K562 (cell line): ENCODE results near the gene GSTT2B. TPM values are rescaled to one million over a fixed set of nuclear protein-coding genes. Genes with fewer than 3 reads are reported as not detected.

Experiments
- ATAC-seq: fragments of 200-7000 bp; cut with Tn5 transposase; 3 replicates; pipeline ENCODE4 v1.9.1; 2020; ENCODE audit warnings: moderate library complexity
- BruUV-seq: library from RNA; stranded (reverse); fragments of 400-500 nt; replicated peaks from 2 replicates; lab custom pipeline; 2021; lab: Mats Ljungman, UMichigan
- CTCF ChIA-PET: fragments of 300-600 bp; formaldehyde crosslinking; extraction: SDS; loops from one replicate; lab custom pipeline; 2021; ENCODE audit warnings: low intra/inter-chr PET ratio; lab: Yijun Ruan, JAX
- POLR2A ChIA-PET: fragments of 300-600, 350-650 bp; sonication (Branson Sonifier 250); formaldehyde crosslinking; extraction: SDS; loops from one replicate; lab custom pipeline; 2021; ENCODE audit warnings: antibody characterized with exemption, inconsistent platforms; lab: Yijun Ruan, JAX
- DNase-seq, 4 experiments: peaks; one replicate each; pipeline versions ENCODE4 v3.0.0 to v3.0.0-alpha.2; 2011 to 2018; ENCODE audit warnings: low spot score in 3 of 4, mixed read lengths in 3 of 4; ENCODE audit errors: extremely low read depth in 1 of 4
- FAIRE-seq: peaks from 2 replicates; lab custom pipeline; 2011; peaks lifted over from hg19 to GRCh38; lab: Jason Lieb, UNC
- H2AFZ ChIP-seq: 2 replicates; pipeline ENCODE4 v1.6.0; 2011; ENCODE audit warnings: low read depth, low read length, control low read depth, inconsistent platforms
- H3K27ac ChIP-seq: fragments of 200-600 bp; 3 replicates; pipeline ENCODE4 v1.8.0; 2011; ENCODE audit warnings: low read depth, mild to moderate bottlenecking, control low read depth, inconsistent platforms, low read length, moderate library complexity, mixed read lengths; ENCODE audit errors: extremely low read depth
- H3K27me3 ChIP-seq, 2 experiments: fragments of 300-600 bp in 1 of 2; 2 replicates in 1 of 2; 3 replicates in 1 of 2; pipeline versions ENCODE4 v1.6.0 to v1.8.0; 2011; ENCODE audit warnings: inconsistent platforms in 2 of 2, low read length in 2 of 2, mild to moderate bottlenecking in 1 of 2, mixed read lengths in 1 of 2, moderate library complexity in 1 of 2; ENCODE audit not compliant: control insufficient read depth in 2 of 2, insufficient read depth in 2 of 2
- H3K36me3 ChIP-seq: fragments of 300-600 bp; 3 replicates; pipeline ENCODE4 v1.8.0; 2011; ENCODE audit warnings: mild to moderate bottlenecking, low read length, inconsistent platforms; ENCODE audit not compliant: control insufficient read depth, insufficient read depth
- H3K4me1 ChIP-seq, 2 experiments: fragments of 200-600 bp in 1 of 2; replicated peaks in 1 of 2; 2 replicates in 1 of 2; 3 replicates in 1 of 2; pipeline versions ENCODE4 v1.5.1 to v1.8.0; 2011; ENCODE audit warnings: inconsistent platforms in 2 of 2, low read length in 2 of 2, mild to moderate bottlenecking in 1 of 2, mixed read lengths in 1 of 2, moderate library complexity in 1 of 2; ENCODE audit not compliant: control insufficient read depth in 2 of 2, insufficient read depth in 2 of 2
- H3K4me2 ChIP-seq: 2 replicates; pipeline ENCODE4 v1.6.1; 2011; ENCODE audit warnings: low read length, control low read depth, inconsistent platforms, mixed read lengths; ENCODE audit not compliant: insufficient read depth
- H3K4me3 ChIP-seq: fragments of 200-600 bp; sonication (generic), shearing (Covaris generic); 2 replicates; pipeline ENCODE4 v1.5.1; 2016; ENCODE audit warnings: control low read depth, inconsistent platforms
- H3K79me2 ChIP-seq: fragments of 200-600 bp; 3 replicates; pipeline ENCODE4 v1.8.0; 2011; ENCODE audit warnings: low read length, inconsistent platforms; ENCODE audit not compliant: control insufficient read depth, insufficient read depth
- H3K9ac ChIP-seq, 2 experiments: 2 replicates each; pipeline versions ENCODE4 v1.6.0 to v1.6.1; 2011; ENCODE audit warnings: low read depth in 2 of 2, low read length in 2 of 2, control low read depth in 1 of 2, inconsistent platforms in 1 of 2, mild to moderate bottlenecking in 1 of 2, mixed read lengths in 1 of 2; ENCODE audit not compliant: insufficient read depth in 1 of 2
- H3K9me1 ChIP-seq: one replicate; pipeline ENCODE4 v1.6.0; 2011; ENCODE audit warnings: inconsistent platforms, mild to moderate bottlenecking, low read length, moderate library complexity; ENCODE audit not compliant: control insufficient read depth, insufficient read depth
- H3K9me3 ChIP-seq: replicated peaks from 2 replicates; pipeline ENCODE4 v1.5.1; 2011; ENCODE audit warnings: low read depth, low read length, inconsistent platforms; ENCODE audit not compliant: control insufficient read depth, insufficient read depth
- H4K20me1 ChIP-seq: replicated peaks from 2 replicates; pipeline ENCODE4 v1.6.1; 2011; ENCODE audit warnings: low read length, inconsistent platforms, mixed read lengths; ENCODE audit not compliant: control insufficient read depth, insufficient read depth
- CXXC5 ChIP-seq: fragments of 250-450 bp; sonication (Bioruptor Pico); IDR thresholded peaks from 2 replicates; pipeline ENCODE4 v1.8.0; 2022; ENCODE audit warnings: inconsistent platforms, mild to moderate bottlenecking, moderate library complexity
- DDX20 ChIP-seq: fragments of 450-650 bp; IDR thresholded peaks from 2 replicates; pipeline ENCODE4 v1.6.1; 2016; ENCODE audit warnings: missing genetic modification characterization, low read depth, mild to moderate bottlenecking, missing compliant biosample characterization, moderate library complexity
- FOXM1 ChIP-seq, 2 experiments: fragments of 450-650 bp in 1 of 2; sonication (generic) in 1 of 2; formaldehyde crosslinking in 1 of 2; IDR thresholded peaks; 2 replicates each; pipeline versions ENCODE4 v1.6.1 to v1.9.0; 2017 to 2022; ENCODE audit warnings: low read depth in 2 of 2, mild to moderate bottlenecking in 2 of 2, missing genetic modification reagents in 1 of 2, moderate library complexity in 1 of 2
- GTF2F1 ChIP-seq: IDR thresholded peaks from 2 replicates; pipeline ENCODE4 v1.6.1; 2011; ENCODE audit warnings: low read depth, low read length, improper control_type of control experiment
- KAT2B ChIP-seq: IDR thresholded peaks from one replicate; pipeline ENCODE4 v1.6.1; 2012; ENCODE audit warnings: low read depth, mild to moderate bottlenecking, control low read depth, inconsistent platforms, low read length, moderate library complexity
- REST ChIP-seq, 2 experiments: fragments of 450-650 bp; formaldehyde crosslinking in 1 of 2; IDR thresholded peaks; 2 replicates each; pipeline versions ENCODE4 v1.4.0 to v1.6.1; 2014 to 2020; ENCODE audit warnings: mild to moderate bottlenecking in 2 of 2, borderline replicate concordance in 1 of 2, low read depth in 1 of 2
- SMAD1 ChIP-seq: fragments of 150-350 bp; IDR thresholded peaks from 2 replicates; pipeline ENCODE4 v1.6.1; 2014; ENCODE audit warnings: low read length, low read depth; ENCODE audit not compliant: partially characterized antibody
- SP2 ChIP-seq: IDR thresholded peaks from 2 replicates; pipeline ENCODE4 v1.6.1; 2011; ENCODE audit warnings: mild to moderate bottlenecking, low read depth, low read length, moderate library complexity; ENCODE audit not compliant: poor library complexity, severe bottlenecking; ENCODE audit errors: extremely low read depth
- USF2 ChIP-seq: sonication (generic); formaldehyde crosslinking; IDR thresholded peaks from 2 replicates; pipeline ENCODE4 v1.5.0; 2020; ENCODE audit warnings: missing genetic modification reagents
- ZNF197 ChIP-seq: fragments of 200-800 bp; sonication (Bioruptor generic); IDR thresholded peaks from 2 replicates; pipeline ENCODE4 v1.6.1; 2016; ENCODE audit warnings: low read depth, missing genetic modification characterization, missing compliant biosample characterization
- ZNF212 ChIP-seq: fragments of 450-650 bp; formaldehyde crosslinking; IDR thresholded peaks from 2 replicates; pipeline ENCODE4 v1.4.0; 2020; ENCODE audit warnings: mild to moderate bottlenecking
- WGBS: fragments of 100-300 bp; shearing (Covaris generic); methylation state at CpG from one replicate; pipeline ENCODE4 v1.1.6; 2016; ENCODE audit warnings: low coverage, mixed read lengths; ENCODE audit not compliant: insufficient coverage; ENCODE audit errors: missing lambda C conversion rate; 5-methylcytosine and 5-hydroxymethylcytosine counted together
- in situ Hi-C: fragments of 300-500 bp; cut with MboI; formaldehyde crosslinking; loops from 4 replicates; pipeline ENCODE4 v1.15.0; 2018; ENCODE audit warnings: inconsistent platforms, mixed read lengths
- intact Hi-C: fragments of 100-400 bp; cut with micrococcal nuclease; formaldehyde crosslinking; loops from 2 replicates; pipeline ENCODE4 v1.14.2; 2022
- polyA plus RNA-seq, 8 experiments: library from polyadenylated mRNA; depleted of rRNA in 4 of 8; stranded (reverse) in 5 of 8; unstranded in 3 of 8; fragments of >200 nt; fragmentation: Nextera tagmentation in 2 of 8; fragmentation: Illumina TruSeq in 1 of 8; extraction: Ambion mirVana in 2 of 8; extraction: Trizol in 1 of 8; gene quantifications; 2 replicates each; pipeline versions ENCODE4 v1.2.1 to v1.2.3, GENCODE V29; 2011 to 2014; ENCODE audit warnings: inconsistent platforms in 1 of 8, missing spikeins in 1 of 8
- total RNA-seq, 7 experiments: library from RNA; depleted of rRNA in 6 of 7; stranded (reverse); fragments of >200 nt in 6 of 7; fragmentation: Illumina TruSeq in 2 of 7; extraction: Trizol in 2 of 7; gene quantifications; 2 replicates each; pipeline versions ENCODE4 v1.2.1 to v1.2.3, GENCODE V29; 2011 to 2021; ENCODE audit warnings: low replicate concordance in 1 of 7

GSTT2B gene
- total and polyA plus RNA-seq, 9 of the 15 experiments (the other 6 are each of a cell fraction or from before 2014, with no cell fraction given), result not detected

GRCh38 chr22:24008381-24009226, 47.6 kb upstream of the GSTT2B start:
- no peak overlapping the region for H3K4me3 ChIP-seq
- H3K27me3 ChIP-seq, result no peaks in the 10 kb centered on the region
- H3K9me1 ChIP-seq, result no peaks in the 10 kb centered on the region
- H3K36me3 ChIP-seq, result no peaks in the 10 kb centered on the region; the same call in 2 of the 3 replicates
- no peak overlapping the region for H3K4me2 ChIP-seq
- FAIRE-seq, result no peak
- 36% methylated on average over 6 of the region's 6 CpGs for WGBS
- H3K9ac ChIP-seq, result no peak overlapping the region
- CTCF ChIA-PET, result no interaction called here
- no peak for DNase-seq
- 0 out of 2 replicates have a peak overlapping the region, but pooled peaks have one; percentile 18 for H2AFZ ChIP-seq
- peaks cover 3% of the 10 kb centered on the region; the same call in 1 of the 2 replicates for H3K9me3 ChIP-seq
- H3K79me2 ChIP-seq, result peaks cover 25% of the 10 kb centered on the region
- in situ Hi-C loops (loop anchor here (5.0 kb wide), 1 partner anchor 71 kb away; no protein-coding TSS in a partner anchor), intact Hi-C loops (no loop called here)
- no peaks in the 10 kb centered on the region for H4K20me1 ChIP-seq
- peaks cover 18 to 21% of the 10 kb centered on the region in 2 experiments; a peak in 4 of 5 replicates for H3K4me1 ChIP-seq
- H3K27ac ChIP-seq, result no peak overlapping the region
- BruUV-seq, result no TSS peak
- POLR2A ChIA-PET, result interaction anchor here (0.7 kb wide), 1 partner anchor 21 kb away, joined by 3 read pairs; no protein-coding TSS in a partner anchor
- ATAC-seq, result no peak
- no peak for TF ChIP-seq GTF2F1
- no peak for TF ChIP-seq DDX20 (tag)
- TF ChIP-seq CXXC5, result no peak
- no peak for TF ChIP-seq USF2
- TF ChIP-seq SP2, result no peak
- TF ChIP-seq FOXM1 (IDR thresholded peaks at IDR 0.05; ENCODE audit: low read depth), result no peak
- no peak for TF ChIP-seq FOXM1 (CRISPR knock-in tag; IDR thresholded peaks at IDR 0.05; ENCODE audit: low read depth)
- no peak for TF ChIP-seq REST (IDR thresholded peaks at IDR 0.05; ENCODE audit: borderline replicate concordance)
- no peak for TF ChIP-seq REST (CRISPR knock-in tag; IDR thresholded peaks at IDR 0.05; ENCODE audit: low read depth)
- TF ChIP-seq KAT2B, result no peak
- TF ChIP-seq SMAD1, result no peak
- TF ChIP-seq ZNF197, result no peak
- TF ChIP-seq ZNF212 (CRISPR knock-in tag), result no peak
